Renal cortex interstitium (tissue), 11 donors: ENCODE data around the gene SLC7A14. TPM values are rescaled to one million over a fixed set of nuclear protein-coding genes. Genes with fewer than 3 reads are reported as not detected.

Experiments used
- DNase-seq, 11 donors: peaks; one replicate each; pipeline ENCODE4 v3.0.0-alpha.2; 2013; ENCODE audit warnings: low read depth in 9 of 11, low spot score in 4 of 11; ENCODE audit errors: extremely low read depth in 1 of 11
- polyA plus RNA-seq, 3 donors: library from polyadenylated mRNA; unstranded; fragments of 120-200 nt; gene quantifications; one replicate each; pipeline ENCODE4 v1.2.1, GENCODE V29; 2013; ENCODE audit not compliant: insufficient read length in 3 of 3

The SLC7A14 gene
- polyA plus RNA-seq, 3 donors: 1.4 to 2.7 (median 2.0) TPM

DNA sequence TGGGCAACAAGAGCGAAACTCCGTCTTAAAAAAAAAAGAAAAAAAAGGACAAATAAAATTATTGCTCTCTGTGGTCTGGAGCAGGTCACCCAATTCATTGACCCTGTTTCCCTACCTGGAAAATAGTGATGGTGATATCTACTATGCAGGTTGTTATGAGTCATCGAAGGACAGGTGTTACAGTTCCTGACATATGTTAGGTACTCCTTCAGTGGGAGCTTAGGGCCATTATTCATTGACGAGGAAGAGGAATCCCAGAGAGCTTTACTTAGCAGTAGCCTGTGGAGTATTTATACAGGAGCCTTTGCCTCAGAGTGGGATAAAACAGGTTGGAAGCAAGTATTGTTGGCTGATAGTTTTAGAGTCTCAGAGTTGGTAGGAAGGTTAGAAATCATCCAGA, 74.5 kb downstream of the SLC7A14 start:
- DNase-seq: no peak

DNA sequence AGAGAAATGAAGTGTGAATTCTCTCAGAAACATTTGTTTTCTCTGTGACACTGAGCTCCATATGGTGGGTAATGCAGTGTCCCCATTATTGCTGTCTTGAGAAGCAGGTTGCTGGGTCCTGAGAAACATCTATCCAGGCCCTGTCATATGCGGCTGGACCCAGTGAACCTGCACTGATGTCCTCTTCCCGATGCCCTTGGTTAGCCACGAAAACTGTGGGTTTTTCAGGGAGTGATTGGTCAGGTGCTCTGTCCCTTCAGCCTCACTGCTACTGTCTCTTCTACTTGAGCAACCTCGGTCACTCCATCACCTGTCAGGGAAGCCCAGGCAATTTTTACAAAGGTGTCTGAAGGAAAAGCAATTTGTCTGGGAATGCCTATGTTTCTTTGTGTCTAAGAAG, 77.0 kb downstream of the SLC7A14 start:
- DNase-seq: no peak

DNA sequence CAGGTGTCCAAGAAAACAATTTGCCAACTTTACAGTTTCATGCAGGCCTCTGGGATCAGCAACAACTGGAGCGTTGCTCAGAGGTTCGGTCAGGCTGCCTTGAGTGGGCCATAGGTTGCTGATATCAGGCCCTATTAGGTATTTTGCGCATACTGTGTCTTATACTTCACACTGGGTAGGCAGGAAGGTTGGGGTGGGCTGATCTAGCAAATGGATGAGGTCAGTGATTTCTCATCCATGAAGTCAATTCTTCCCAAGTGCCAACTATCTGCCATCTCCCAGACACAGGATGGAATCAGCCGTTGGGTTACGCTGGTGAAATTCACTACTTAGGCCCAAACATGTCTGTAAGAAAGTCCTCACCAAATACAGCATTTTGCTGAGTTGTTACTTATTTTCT, 77.6 kb downstream of the SLC7A14 start:
- DNase-seq: no peak

DNA sequence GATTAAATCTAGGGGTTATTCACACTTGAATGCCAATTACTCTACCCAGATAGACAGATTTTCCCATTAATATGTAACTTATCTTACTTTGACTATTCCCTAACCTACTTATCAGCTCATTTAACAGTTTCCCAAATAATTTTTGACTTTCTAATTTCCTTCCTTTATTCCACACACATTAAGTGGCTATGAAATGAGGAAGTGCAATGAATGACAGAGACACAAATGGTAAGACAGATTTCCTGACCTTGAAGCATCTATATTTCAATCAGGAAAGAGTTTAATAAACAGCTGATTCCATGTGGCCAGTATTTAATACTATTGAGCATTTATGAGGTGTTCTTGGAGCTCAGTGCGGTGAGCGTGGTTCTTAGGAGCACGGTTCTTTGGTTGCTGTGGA, 78.8 kb downstream of the SLC7A14 start:
- no peak for DNase-seq

DNA sequence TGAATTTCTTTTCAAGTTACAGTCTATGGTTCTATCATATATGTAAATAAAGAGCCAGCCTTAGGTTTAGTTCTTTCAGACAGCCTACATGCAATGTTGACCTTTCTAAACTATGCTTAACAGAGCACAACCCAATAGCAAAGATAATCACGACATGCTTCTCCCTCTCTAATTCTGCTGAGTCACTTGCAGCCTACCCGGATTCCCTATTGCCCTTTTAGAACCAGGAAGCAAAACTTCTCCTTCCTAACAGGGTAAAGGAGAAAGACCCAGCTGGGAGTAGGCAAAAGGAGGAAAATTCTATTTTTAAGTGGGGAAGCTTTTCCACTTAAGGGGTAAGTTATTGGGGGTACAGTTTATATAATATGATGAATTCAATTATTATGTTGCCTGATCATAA, 79.3 kb downstream of the SLC7A14 start:
- no peak for DNase-seq

DNA sequence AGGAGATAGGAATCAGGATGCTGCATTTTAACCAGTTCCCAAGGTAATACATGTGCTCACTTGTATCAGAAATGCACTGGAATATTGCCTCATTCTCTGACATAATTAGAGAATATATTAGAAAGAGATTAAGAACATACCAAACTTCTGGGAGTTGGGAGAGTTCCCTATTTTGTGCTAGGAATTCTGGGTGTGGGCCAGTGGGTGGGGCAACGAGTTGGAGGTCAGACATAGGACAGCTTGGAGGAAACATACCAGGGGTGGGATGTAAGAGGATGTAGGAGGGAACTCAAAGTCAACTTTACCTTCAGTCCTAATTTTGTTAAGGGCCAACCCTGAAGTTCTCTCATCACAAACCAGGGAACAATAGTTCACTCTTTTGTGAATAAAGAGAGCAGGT, 83.6 kb downstream of the SLC7A14 start:
- DNase-seq: no peak

DNA sequence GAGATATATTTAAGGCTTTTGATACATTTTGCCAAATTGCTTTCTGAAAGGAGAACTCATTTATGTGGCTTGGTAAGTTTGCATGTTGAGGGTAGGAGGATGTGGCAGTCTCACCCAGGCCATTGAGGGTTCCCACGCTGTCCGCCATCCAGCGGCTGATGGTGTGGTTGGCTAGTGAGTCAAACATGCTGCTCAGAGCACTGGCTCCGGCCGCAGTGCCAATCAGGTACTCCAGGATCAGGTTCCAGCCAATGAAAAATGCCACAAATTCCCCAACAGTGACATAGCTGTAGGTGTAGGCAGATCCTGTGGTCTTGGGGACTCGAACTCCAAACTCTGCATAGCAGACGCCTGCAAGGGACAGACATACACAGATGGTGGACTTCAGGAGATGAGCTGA, 84.9 kb downstream of the SLC7A14 start:
- no peak for DNase-seq

DNA sequence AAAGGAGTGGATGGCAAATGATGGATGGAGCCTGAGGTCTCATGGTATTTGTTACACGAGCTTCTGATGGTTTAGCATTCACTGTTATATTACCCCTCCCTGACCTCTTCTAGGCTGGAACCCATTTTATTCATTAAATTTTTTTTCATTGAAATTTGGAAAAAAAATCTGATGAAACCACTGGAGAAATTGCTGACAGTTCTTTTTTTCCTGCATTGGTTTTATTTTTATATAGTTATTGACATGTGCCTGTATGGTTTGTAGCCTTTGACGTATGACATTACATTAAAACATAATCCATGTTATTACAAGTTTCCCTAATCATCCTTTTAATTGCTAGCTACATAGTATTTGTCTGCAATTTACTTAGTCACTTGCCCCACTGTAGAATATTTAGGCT, 85.4 kb downstream of the SLC7A14 start:
- no peak for DNase-seq

DNA sequence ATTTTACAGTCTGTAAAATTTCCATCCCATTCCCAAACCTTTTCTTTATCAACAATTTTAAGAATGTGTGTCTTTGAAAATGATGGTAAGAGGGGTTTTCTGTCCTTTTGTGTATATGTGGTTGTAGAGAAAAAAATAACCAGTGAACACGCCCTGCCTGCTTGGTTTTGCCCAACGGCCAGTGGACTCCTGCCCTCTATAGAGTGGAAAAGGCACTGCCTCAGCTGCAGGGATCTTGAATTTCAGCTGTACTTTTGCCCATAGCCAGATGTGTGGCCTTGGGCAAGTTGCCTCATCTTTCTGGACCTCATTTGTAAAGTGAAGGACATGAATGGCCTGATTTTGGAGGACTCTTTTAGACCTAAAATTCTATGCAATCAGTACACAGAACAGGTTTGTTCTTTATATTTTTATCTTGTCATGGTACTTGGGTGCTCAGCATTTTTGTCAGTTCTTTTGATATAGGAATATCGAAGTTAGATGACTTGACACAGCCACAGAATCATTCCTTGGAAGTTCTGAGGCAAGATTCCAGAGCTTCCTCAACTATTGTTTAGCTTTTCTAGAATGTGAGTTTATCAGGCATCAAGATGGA, 86.2 kb downstream of the SLC7A14 start:
- DNase-seq: no peak

DNA sequence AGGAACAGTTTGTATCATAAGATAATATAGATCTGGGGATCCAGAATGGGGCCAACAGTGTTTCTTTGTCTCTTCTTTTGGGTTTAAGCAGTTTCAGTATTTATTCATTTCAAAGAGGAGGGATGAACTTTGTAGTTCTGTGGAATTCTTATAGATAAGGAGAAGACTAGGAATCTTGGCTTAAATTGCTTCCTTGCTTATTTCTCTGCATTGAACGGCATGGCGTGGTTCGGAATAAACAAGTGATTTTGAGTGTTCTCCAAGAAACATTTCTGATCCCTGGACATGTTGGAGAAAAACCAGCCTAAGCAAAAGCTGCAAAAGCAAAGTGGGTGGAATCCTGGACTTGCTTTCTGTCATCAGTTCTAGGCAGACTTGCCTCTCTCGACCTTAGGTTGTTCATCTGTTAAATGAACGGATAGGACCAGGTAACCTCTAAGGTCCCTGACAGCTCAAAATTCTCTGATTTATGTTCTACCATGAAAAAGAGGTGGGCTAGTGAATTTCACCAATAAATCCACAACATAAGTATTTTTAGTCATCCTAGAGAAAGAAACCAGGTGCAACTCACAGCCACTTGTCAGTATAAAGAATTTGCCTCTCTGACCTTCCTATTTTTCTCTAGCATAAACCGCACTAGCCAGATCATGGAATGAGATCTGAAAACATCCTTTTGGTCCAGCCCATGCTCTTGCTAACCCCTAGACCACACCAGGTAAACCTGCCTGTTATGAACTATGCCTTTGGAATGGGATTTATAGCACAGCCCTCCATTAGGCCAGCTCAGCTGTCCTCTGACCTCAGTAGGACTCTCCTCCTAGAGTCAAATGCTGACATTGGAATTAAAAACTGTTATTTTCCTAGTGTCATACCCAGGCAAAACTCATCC, 88.4 kb downstream of the SLC7A14 start:
- DNase-seq: peak in 7 of 11 donors; percentile 17 to 48 (median 40)

DNA sequence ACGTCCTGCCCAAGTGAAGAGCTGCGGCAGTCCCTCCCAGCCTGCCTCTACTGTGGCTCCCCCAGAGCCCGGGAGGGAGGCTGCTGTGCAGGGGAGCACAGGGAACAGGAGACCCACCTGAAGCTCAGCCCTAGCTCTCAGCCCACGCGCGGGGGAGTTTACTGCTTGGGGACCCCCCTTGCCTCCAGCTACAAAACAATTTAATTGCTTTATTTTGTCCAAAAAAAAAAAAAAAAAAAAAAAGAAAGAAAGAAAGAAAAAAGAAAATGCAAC, 89.1 kb downstream of the SLC7A14 start:
- DNase-seq: no peak

DNA sequence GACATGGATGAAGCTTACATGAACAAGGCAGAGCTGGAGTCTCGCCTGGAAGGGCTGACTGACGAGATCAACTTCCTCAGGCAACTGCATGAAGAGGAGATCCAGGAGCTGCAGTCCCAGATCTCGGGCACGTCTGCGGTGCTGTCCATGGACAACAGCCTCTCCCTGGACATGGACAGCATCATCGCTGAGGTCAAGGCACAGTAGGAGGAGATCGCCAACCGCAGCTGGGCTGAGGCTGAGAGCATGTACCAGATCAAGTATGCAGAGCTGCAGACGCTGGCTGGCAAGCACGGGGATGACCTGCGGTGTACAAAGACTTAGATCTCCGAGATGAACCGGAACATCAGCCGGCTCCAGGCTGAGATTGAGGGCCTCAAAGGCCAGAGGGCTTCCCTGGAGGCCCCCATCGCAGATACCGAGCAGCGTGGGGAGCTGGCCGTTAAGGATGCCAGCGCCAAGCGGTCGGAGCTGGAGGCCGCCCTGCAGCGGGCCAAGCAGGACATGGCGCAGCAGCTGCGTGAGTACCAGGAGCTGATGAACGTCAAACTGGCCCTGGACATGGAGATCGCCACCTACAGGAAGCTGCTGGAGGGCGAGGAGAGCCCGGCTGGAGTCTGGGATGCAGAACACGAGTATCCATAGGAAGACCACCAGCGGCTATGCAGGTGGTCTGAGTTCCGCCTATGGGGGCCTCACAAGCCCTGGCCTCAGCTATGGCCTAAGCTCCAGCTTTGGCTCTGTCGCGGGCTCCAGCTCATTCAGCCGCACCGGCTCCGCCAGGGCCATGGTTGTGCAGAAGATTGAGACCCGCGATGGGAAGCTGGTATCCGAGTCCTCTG, 89.6 kb downstream of the SLC7A14 start:
- DNase-seq: no peak

DNA sequence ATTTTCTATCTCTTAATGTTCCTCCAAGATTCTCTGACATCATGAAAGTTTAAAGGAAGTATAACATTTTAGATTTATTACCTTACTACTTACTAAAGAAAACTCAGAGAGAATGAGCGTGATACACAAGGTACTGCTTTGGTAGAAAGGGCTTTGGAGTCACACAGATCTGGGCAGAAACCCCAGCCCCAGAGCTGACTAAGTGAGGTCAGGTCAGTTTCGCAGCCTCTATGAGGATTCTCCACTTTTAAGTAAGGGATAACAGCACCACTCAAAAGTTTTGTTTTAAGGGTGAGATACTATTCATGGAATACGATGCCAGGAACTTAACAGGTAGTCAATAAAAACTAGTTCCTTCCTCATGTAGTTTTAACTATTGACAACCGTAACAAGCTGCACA, 91.1 kb downstream of the SLC7A14 start:
- no peak for DNase-seq

DNA sequence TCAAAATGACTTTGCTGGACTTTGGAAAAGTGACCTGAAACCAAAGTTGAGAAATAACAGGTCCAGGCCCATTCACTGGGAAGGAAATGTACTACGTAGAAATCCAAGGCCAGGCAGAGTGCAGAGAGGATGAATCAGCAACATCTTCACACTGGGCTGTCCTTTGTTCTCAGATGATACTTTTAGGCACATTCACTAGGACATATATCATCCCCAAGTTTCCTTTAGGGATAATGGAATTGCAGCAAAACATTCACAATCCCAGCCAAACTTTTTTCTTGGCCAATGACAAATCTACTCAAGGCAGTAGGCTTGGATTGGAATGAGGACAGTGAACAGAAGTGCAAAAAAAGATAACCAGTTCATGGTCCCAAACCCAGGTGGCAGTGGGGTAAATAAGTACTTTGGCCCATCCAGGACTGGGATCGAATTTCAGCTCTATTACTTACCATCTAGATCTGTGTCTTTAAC, 92.1 kb downstream of the SLC7A14 start:
- no peak for DNase-seq

DNA sequence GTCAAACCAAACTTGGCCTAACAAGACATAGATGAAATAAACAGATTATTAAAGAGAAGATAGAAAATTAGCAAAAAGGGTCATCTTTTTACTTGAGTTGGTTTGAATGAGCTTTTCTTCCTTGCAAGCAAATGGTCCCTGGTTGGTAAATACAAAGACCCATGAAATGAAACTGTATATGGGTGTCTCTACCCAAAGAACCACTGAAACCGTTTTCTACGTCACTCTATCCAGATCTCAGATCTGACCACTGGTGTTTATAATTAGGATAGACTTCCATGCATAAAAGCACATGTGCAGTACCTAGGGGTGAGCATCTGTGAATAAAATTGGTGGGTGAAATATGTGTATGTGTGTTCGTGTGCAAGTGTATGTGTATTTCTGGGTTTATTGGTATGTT, 94.0 kb downstream of the SLC7A14 start:
- no peak for DNase-seq

DNA sequence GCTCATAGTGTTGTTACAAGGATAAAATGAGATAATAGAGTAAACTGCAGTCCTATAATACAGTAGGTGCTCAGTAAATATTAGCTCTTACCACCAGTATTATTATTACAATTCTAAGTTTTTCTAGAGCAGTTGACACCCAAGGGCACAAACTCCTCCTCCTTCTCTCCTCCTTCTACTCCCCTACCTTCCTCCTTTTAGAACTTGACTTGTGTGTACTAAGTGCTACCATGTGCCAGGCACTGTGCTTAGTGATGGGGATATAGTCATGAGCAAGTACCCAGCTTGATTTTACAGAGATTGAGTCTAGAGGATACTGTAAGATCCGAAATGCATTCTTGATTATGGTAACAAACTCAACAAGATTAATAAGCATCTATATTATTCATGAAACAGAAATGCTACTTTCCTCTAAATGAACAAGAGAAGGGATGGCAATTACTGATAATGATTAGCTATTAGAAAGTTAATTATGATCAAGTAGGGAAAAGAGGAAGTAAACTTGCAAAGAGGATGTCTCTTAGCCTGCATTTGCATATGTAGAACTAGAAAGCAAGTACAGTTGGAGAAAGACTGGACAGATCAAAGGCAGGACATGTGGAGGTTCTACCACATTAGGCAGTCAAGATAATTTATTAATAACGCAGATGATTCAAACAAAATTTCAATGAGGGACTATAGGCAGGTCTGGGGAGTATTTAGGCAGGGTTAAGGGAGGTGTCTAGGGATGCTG, 94.9 kb downstream of the SLC7A14 start:
- no peak for DNase-seq

DNA sequence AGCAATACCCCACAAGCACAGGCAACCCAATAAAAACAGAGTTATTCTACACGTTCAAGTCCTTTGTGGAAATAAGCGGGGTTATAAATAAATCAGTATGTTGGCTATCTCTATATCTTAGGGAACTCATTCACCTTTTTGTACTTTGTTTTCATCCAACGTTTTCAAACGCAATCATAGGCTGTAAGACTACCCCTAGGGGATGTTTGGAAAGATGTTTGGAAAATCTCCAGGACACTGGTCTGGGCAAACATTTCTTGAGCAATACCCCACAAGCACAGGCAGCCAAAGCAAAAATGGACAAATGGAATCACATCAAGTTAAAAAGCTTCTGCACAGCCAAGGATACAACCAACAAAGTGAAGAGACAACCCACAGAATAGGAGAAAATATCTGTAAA, 97.1 kb downstream of the SLC7A14 start:
- no peak for DNase-seq

DNA sequence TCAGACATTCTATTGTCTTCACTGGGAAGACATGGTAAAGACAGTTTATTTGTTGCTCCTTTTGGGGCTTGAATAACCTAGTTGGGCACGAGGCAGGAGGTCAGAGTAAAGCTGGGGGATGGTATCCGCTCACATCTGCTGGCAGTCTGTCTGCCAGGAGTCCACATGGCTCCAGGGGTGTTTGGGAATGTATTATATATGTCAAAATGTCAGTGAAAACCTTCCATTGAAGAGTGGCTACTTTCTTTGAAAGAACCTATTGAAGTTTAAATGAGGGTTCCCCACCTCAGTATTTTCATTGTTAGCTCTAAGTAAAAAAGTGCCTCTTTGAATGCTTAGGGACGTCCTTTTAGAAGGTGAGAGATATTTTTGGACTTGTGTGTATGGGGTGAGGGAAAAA, 98.8 kb downstream of the SLC7A14 start:
- no peak for DNase-seq

DNA sequence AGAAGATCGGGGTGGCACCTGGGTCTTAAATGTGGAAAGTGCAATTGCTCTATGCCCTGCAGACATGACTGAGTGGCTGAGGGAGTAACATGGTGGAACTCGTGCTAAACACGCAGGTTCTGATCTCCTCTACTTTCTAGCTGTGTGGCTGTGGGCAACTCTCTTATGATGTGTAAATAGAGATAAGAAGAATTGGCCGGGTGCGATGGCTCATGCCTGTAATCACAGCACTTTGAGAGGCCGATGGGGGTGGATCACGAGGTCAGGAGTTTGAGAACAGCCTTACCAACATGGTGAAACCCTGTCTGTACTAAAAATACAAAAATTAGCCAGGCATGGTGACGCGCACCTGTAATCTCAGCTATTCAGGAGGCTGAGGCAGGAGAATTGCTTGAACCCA, 99.5 kb downstream of the SLC7A14 start:
- no peak for DNase-seq
